ENCODE results near the gene ERICH4. TPM values are rescaled to one million over a fixed set of nuclear protein-coding genes. Genes with fewer than 3 reads are reported as not detected.

The ERICH4 gene
- total and polyA plus RNA-seq, 9 of the 15 experiments (the other 6 are each of a cell fraction or from before 2014, with no cell fraction given) = not detected

GRCh38 chr19:41399525-41399924 is 43.4 kb upstream of the ERICH4 start:
- no peak for DNase-seq (ENCODE audit: extremely low read depth in 1 of 4, low spot score in 3 of 4)
- Histone ChIP-seq H4K20me1 (replicated peaks; ENCODE audit: control insufficient read depth, insufficient read depth, low read length) (no peaks in the 10 kb centered on the region), H3K9ac (ENCODE audit: insufficient read depth in 1 of 2, low read depth in 2 of 2, low read length in 2 of 2) (no peak overlapping the region), H3K9me1 (ENCODE audit: control insufficient read depth, insufficient read depth, low read length) (no peaks in the 10 kb centered on the region), H3K4me2 (ENCODE audit: insufficient read depth, low read length) (no peak overlapping the region), H3K79me2 (ENCODE audit: control insufficient read depth, insufficient read depth, low read length) (peaks cover 41% of the 10 kb centered on the region), H3K4me3 (no peak overlapping the region), H3K27ac (ENCODE audit: extremely low read depth, low read depth, low read length) (no peak overlapping the region), H3K9me3 (replicated peaks; ENCODE audit: control insufficient read depth, insufficient read depth, low read depth, low read length) (no peaks in the 10 kb centered on the region), H3K27me3 (ENCODE audit: control insufficient read depth in 2 of 2, insufficient read depth in 2 of 2, low read length in 2 of 2) (no peaks in the 10 kb centered on the region), H3K4me1 (replicated peaks in 1 of 2; ENCODE audit: control insufficient read depth in 2 of 2, insufficient read depth in 2 of 2, low read length in 2 of 2) (peaks cover 15 to 18% of the 10 kb centered on the region in 2 experiments; a peak in 4 of 5 replicates), H2AFZ (ENCODE audit: low read depth, low read length) (no peak overlapping the region), H3K36me3 (ENCODE audit: control insufficient read depth, insufficient read depth, low read length) (peaks cover 4% of the 10 kb centered on the region; the same call in 1 of the 3 replicates)
- no peak for ATAC-seq
- POLR2A ChIA-PET = interaction anchor here (1.0 kb wide), 1 partner anchor 12 kb away, joined by 4 read pairs; no protein-coding TSS in a partner anchor
- CTCF ChIA-PET (ENCODE audit: low intra/inter-chr PET ratio) = no interaction called here
- in situ Hi-C loops (cut with MboI) = no loop called here
- FAIRE-seq = no peak
- TF ChIP-seq PHF21A (IDR thresholded peaks at IDR 0.05; ENCODE audit: borderline replicate concordance, low read depth) (no peak), ARHGAP35 (IDR thresholded peaks at IDR 0.05; ENCODE audit: partially characterized antibody) (no peak), OTX1 (CRISPR knock-in tag; IDR thresholded peaks at IDR 0.05) (0 out of 2 replicates have a peak, but pooled peaks have one; percentile 24), TEAD2 (tag; IDR thresholded peaks at IDR 0.05) (no peak), ZNF512 (tag; IDR thresholded peaks at IDR 0.05) (peak; percentile 86), CBFA2T2 (conservative IDR thresholded peaks at IDR 0.05) (no peak)
- 78% methylated on average over 1 of the region's 2 CpGs for WGBS (ENCODE audit: insufficient coverage, low coverage, missing lambda C conversion rate)
- no TSS peak for BruUV-seq (replicated peaks)
- intact Hi-C loops (cut with micrococcal nuclease) = loop anchor here (5.0 kb wide), 1 partner anchor 33 kb away; no protein-coding TSS in a partner anchor
